GM19467 (cell line): ENCODE data around the gene SMARCA4.
"Not testable (repeated sequence)": the region's sequence is repeated elsewhere in the genome, so short reads cannot be mapped to it uniquely, and the experiment has no call there.

Experiments used
- ATAC-seq: cut with Tn5 transposase; IDR thresholded peaks from one replicate; pipeline ENCODE4 v1.9.1; 2021; ENCODE audit warnings: mild to moderate bottlenecking, moderate library complexity; ENCODE audit not compliant: unreplicated experiment

SMARCA4 gene

GRCh38 chr19:10975374-10976130, 14.7 kb downstream of the SMARCA4 start:
- ATAC-seq = no peak

- no peak for ATAC-seq
Measured at GRCh38 chr19:10976131-10976892, 15.5 kb downstream of the SMARCA4 start.

GRCh38 chr19:10977742-10978092, 16.9 kb downstream of the SMARCA4 start:
- no peak for ATAC-seq

DNA sequence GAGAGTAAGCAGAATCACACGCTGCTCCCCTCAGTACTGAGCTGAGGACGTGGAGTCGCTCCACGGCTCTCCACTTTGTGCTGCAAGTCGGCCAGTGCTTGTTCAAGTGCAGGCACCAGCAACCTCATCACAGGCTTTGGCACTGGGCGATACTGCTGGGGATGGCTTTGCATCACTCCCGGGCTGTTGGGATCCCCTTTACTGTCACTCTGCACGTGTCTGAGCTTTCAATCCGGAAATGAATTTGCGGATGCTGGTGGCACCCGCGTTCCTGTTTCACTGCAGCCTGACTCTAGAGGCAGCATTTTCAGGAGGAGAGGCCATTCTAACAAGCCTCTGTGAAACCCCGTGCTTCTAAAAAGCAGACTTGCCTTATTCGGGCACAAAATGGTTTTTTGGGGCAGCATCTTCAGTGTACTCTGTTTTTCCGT, 19.1 kb downstream of the SMARCA4 start:
- ATAC-seq = no peak

DNA sequence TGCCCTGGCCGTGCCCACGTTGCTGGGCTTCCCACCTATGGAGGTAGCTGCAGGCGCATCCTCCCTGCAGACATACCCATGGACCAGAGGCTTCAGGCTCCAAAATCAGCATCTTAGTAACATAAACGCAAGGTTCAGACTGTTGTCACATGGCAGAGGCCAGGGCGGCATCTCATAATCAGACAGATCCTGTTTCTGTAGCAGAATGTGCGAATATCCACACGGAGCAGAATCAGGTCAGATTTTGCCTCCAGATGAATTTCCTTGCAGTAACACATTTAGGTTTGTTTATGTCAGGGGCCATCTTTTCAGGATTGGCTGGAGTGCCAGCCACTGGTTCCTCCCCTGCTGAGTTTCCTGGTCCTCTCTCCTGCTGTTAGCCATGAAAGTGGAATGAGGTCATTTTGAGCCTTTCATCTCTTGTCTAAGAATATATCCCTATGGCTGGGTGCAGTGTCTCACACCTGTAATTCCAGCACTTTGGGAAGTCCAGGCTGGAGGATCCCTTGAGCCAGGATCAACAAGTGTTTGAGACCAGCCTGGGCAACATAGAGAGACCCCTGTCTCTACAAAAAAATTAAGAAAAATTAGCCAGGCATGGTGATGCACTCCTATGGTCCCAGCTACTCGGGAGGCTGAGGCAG, 20.5 kb downstream of the SMARCA4 start:
- no peak for ATAC-seq

DNA sequence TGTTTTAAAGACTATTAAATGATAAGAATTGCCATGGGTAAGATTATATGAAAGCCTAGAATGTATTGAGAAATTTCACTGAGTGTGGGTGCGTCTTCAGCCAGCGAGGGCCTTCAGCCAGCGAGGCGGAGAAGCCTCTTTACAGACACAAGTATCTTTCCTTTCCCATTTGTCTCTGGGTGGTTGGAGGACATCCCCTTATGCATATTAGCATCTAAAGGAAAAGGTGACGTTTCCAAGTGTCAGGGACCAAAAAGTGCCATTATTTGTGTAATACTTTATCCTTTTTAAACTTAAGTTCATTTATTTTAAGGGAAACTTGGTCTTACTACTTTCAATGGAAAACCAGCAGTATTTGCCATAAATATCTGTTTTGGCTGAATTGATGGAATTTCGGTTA, 22.2 kb downstream of the SMARCA4 start:
- ATAC-seq = no peak

DNA sequence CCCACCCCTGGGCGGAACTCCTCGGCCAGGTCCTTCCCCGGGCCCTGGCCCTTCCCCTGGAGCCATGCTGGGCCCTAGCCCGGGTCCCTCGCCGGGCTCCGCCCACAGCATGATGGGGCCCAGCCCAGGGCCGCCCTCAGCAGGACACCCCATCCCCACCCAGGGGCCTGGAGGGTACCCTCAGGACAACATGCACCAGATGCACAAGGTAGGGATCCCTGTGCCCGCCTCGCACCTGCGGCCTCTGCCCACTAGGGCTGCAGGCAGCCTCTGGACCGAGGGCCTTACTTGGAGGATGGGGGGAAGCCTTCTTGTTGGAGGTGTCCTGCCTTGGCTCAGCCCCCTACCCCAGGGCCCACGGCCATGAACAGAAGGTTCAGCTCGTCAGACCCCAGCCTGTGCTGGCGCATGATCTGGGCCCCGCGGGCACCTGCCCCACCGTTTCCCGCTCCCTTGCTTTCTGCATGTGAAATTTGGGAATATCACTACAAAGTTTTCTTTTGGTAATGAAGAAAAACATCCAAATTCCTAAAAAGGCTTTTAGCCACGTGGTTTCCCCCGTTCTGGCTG, 23.4 kb downstream of the SMARCA4 start:
- ATAC-seq = no peak

DNA sequence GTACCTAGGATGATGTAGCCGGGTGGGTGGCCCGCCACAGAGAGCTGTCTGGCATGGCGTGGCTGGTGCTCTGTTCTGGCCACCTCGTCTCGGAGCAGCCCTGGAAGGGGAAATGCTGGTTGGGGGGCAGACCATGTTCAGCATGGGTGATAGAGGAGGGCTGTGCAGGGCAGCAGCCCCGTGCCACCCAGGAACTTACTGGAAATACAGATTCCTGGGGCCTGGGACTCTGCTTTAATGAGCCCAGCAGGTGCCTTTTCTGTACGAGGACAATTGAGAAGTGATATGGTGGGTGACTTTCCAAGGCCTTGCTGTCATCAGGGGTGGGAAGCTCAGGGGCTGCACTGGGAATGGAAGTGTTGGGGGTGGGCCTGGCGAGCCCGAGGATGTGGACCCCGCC, 24.7 kb downstream of the SMARCA4 start:
- no peak for ATAC-seq

DNA sequence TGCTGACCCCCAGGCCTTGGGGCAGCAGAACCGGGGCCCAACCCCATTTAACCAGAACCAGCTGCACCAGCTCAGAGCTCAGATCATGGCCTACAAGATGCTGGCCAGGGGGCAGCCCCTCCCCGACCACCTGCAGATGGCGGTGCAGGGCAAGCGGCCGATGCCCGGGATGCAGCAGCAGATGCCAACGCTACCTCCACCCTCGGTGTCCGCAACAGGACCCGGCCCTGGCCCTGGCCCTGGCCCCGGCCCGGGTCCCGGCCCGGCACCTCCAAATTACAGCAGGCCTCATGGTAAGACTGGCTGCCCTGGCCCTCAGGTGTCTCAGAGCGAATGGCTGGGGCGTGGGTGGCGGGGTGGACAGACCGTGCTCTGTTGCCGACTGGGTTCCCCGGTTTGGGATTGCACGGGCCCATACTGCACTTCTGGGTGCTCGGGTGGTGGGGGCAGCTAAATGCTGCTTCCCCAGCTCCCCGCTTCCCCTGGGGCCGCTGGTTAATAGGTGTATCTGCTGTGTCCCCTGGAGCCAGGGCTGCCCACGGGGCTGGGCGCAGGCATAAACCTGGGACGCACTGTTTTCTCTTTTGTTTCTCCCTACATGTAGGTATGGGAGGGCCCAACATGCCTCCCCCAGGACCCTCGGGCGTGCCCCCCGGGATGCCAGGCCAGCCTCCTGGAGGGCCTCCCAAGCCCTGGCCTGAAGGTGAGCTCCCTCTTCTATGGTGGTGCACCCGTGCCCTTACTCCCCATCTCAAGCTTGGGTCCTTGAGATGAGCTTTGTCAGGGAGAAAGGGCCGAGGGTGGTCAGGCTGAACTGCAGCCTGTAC, 25.7 kb downstream of the SMARCA4 start:
- ATAC-seq = no peak

DNA sequence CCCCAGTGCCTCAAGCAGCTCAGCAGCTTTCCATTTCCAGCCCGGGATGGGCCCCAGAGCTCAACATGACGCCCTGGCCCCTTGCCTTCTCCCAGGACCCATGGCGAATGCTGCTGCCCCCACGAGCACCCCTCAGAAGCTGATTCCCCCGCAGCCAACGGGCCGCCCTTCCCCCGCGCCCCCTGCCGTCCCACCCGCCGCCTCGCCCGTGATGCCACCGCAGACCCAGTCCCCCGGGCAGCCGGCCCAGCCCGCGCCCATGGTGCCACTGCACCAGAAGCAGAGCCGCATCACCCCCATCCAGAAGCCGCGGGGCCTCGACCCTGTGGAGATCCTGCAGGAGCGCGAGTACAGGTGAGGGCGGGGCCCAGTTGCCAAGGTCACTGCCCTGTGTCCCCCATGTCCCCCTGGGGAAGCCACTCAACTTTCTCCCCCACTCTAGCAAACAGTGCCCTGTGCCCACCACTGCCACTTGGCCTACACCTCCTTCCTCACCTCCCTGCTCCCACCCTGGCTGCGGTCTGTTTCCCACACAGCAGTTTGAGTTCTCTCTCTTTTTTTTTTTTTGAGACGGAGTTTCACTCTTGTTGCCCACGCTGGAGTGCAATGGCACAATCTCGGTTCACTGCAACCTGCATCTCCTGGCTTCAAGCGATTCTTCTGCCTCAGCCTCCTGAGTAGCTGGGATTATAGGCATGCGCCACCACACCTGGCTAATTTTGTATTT, 26.9 kb downstream of the SMARCA4 start:
- no peak for ATAC-seq

GRCh38 chr19:10988380-10988779, 27.6 kb downstream of the SMARCA4 start:
- ATAC-seq = no peak

- no peak for ATAC-seq
Measured at GRCh38 chr19:10988921-10989320, 28.1 kb downstream of the SMARCA4 start.

DNA sequence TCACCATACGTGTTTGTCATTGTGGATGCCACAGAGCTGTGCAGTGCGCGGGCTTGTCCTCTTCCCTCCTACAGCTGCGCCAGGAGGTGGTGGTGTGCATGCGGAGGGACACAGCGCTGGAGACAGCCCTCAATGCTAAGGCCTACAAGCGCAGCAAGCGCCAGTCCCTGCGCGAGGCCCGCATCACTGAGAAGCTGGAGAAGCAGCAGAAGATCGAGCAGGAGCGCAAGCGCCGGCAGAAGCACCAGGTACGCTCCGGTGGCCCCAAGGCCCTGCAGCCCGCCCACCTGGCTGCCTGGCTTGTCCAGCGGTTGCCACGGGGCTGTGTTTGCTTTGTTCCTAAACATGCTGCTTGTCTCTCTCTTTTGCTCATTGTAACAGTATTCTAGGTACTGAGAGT, 30.2 kb downstream of the SMARCA4 start:
- no peak for ATAC-seq

GRCh38 chr19:10991521-10992081, 30.8 kb downstream of the SMARCA4 start:
- no peak for ATAC-seq

- not testable (repeated sequence) for ATAC-seq
Measured at GRCh38 chr19:10992174-10992573, 31.3 kb downstream of the SMARCA4 start.

DNA sequence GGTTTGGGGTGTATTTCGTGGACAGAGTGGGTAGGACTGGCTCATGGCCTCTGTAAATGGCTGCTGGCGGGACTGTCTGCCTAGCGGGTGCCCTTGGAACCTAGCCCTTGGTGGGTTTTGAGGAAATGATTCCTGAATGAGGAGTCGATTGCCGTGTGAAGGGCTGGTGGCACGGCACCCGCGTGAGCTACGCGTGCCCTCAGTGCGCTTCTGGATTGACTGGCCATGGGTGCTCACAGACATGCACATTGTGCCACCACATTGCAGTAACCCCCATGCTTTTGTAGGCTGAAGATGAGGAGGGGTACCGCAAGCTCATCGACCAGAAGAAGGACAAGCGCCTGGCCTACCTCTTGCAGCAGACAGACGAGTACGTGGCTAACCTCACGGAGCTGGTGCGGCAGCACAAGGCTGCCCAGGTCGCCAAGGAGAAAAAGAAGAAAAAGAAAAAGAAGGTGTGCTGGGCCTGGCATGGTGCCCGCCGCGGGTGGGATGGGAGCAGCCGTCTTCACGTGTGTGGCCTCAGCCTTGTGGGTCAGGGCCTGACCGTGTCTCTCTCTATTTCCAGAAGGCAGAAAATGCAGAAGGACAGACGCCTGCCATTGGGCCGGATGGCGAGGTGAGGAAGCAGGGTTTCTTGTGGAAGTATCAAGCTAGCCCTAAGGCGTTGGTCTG, 35.2 kb downstream of the SMARCA4 start:
- no peak for ATAC-seq

- no peak for ATAC-seq
Measured at GRCh38 chr19:10998045-10998533, 37.3 kb downstream of the SMARCA4 start.

- ATAC-seq = no peak
Measured at GRCh38 chr19:10998666-10999065, 37.8 kb downstream of the SMARCA4 start.

DNA sequence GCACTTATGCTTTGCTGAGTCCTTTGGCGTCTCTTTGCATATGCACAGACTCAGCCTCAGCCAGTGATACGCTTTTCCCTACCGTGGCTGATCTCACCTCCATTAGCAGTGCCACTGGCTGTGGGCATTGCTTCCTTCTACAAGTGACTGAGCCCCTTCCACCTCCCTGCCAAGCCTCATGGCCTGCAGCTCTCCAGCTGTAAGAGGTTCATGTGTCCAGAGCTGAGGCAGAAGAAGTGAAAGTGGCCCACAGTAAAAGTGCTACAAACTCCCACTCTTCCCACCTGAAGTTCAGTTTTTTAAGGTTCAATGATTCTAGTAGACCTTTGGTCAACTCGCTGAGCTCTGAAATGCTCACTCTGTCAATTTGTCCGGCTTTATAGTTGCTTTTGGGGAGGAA, 44.7 kb downstream of the SMARCA4 start:
- ATAC-seq = no peak
